HepG2 (cell line): ENCODE data around the gene PCGF3. TPM values are rescaled to one million over a fixed set of nuclear protein-coding genes. Genes with fewer than 3 reads are reported as not detected.

Source experiments
- ATAD3A ChIP-seq: sonication (generic); formaldehyde crosslinking; IDR thresholded peaks from 2 replicates; pipeline ENCODE4 v1.4.0; 2020; ENCODE audit warnings: missing genetic modification reagents
- CBX1 ChIP-seq: IDR thresholded peaks from one replicate; pipeline ENCODE4 v1.6.1; 2016; ENCODE audit warnings: antibody characterized with exemption, low read depth
- DRAP1 ChIP-seq: IDR thresholded peaks from 2 replicates; pipeline ENCODE4 v1.6.1; 2016; ENCODE audit warnings: missing genetic modification reagents, missing compliant biosample characterization
- GATAD2A ChIP-seq: IDR thresholded peaks from 2 replicates; pipeline ENCODE4 v1.6.1; 2016
- HDAC1 ChIP-seq: sonication (generic); formaldehyde crosslinking; IDR thresholded peaks from 2 replicates; pipeline ENCODE4 v1.5.1; 2020; ENCODE audit warnings: mild to moderate bottlenecking, missing genetic modification reagents
- MED1 ChIP-seq: sonication (generic); formaldehyde crosslinking; IDR thresholded peaks from 2 replicates; pipeline ENCODE4 v1.4.0; 2020; ENCODE audit warnings: missing genetic modification reagents
- MTA3 ChIP-seq: sonication (generic); formaldehyde crosslinking; IDR thresholded peaks from 2 replicates; pipeline ENCODE4 v1.4.0; 2020; ENCODE audit warnings: missing genetic modification reagents
- PBX2 ChIP-seq: IDR thresholded peaks from 2 replicates; pipeline ENCODE4 v1.6.1; 2016; ENCODE audit warnings: control low read depth
- RCOR2 ChIP-seq: IDR thresholded peaks from 2 replicates; pipeline ENCODE4 v1.6.1; 2016; ENCODE audit warnings: missing biosample characterization, missing genetic modification reagents
- SPEN ChIP-seq: sonication (generic); formaldehyde crosslinking; IDR thresholded peaks from 2 replicates; pipeline ENCODE4 v1.5.1; 2020; ENCODE audit warnings: low read depth, mild to moderate bottlenecking, missing genetic modification reagents
- STAG1 ChIP-seq: sonication (generic); formaldehyde crosslinking; IDR thresholded peaks from 2 replicates; pipeline ENCODE4 v1.4.0; 2020; ENCODE audit warnings: missing genetic modification reagents
- STAT6 ChIP-seq: sonication (generic); formaldehyde crosslinking; IDR thresholded peaks from 2 replicates; pipeline ENCODE4 v1.4.0; 2020; ENCODE audit warnings: missing genetic modification reagents, mild to moderate bottlenecking, borderline replicate concordance
- ZBTB44 ChIP-seq: sonication (generic); formaldehyde crosslinking; IDR thresholded peaks from 2 replicates; pipeline ENCODE4 v1.4.0; 2020; ENCODE audit warnings: missing genetic modification reagents
- ZNF563 ChIP-seq: sonication (generic); formaldehyde crosslinking; IDR thresholded peaks from 2 replicates; pipeline ENCODE4 v1.8.0; 2022; ENCODE audit warnings: mild to moderate bottlenecking, moderate library complexity, missing genetic modification reagents
- ZNF703 ChIP-seq: sonication (generic); formaldehyde crosslinking; IDR thresholded peaks from 2 replicates; pipeline ENCODE4 v1.5.1; 2020; ENCODE audit warnings: missing genetic modification reagents, mild to moderate bottlenecking, moderate library complexity, borderline replicate concordance
- ZNF75D ChIP-seq: sonication (generic); formaldehyde crosslinking; IDR thresholded peaks from 2 replicates; pipeline ENCODE4 v1.8.1; 2023; ENCODE audit warnings: missing genetic modification reagents, mild to moderate bottlenecking, borderline replicate concordance
- ZSCAN31 ChIP-seq: sonication (generic); formaldehyde crosslinking; IDR thresholded peaks from 2 replicates; pipeline ENCODE4 v1.5.0; 2020; ENCODE audit warnings: low read depth, mild to moderate bottlenecking, missing genetic modification reagents
- polyA plus RNA-seq, 8 experiments: library from polyadenylated mRNA; depleted of rRNA in 3 of 8; stranded (reverse) in 7 of 8; unstranded in 1 of 8; fragments of >200 nt; fragmentation: Illumina TruSeq in 4 of 8; extraction: Trizol in 4 of 8; gene quantifications; 2 replicates each; pipeline versions ENCODE4 v1.2.1 to v1.2.3, GENCODE V29; 2011 to 2016; ENCODE audit warnings: low read depth in 4 of 8, missing spikeins in 1 of 8, mixed read lengths in 1 of 8; ENCODE audit not compliant: insufficient read depth in 1 of 8
- total RNA-seq, 5 experiments: library from RNA; depleted of rRNA; stranded (reverse); fragments of >200 nt; fragmentation: Illumina TruSeq; extraction: Trizol; gene quantifications; 2 replicates each; pipeline ENCODE4 v1.2.3, GENCODE V29; 2016; ENCODE audit warnings: low read depth in 1 of 5
- TF ChIP-seq, protein P1 (sequence below): sonication (generic); formaldehyde crosslinking; IDR thresholded peaks from 2 replicates; pipeline ENCODE4 v1.9.0; 2021; ENCODE audit warnings: missing genetic modification reagents, borderline replicate concordance
- TF ChIP-seq, protein P2 (sequence below): sonication (generic); formaldehyde crosslinking; IDR thresholded peaks from 2 replicates; pipeline ENCODE4 v1.4.0; 2020; ENCODE audit warnings: mild to moderate bottlenecking, missing genetic modification reagents

The PCGF3 gene
- total and polyA plus RNA-seq, 2 of the 13 experiments (the other 11 are each of a cell fraction or from before 2014, with no cell fraction given) = 28.6 to 66.2 TPM

- TF ChIP-seq, protein P1, sequence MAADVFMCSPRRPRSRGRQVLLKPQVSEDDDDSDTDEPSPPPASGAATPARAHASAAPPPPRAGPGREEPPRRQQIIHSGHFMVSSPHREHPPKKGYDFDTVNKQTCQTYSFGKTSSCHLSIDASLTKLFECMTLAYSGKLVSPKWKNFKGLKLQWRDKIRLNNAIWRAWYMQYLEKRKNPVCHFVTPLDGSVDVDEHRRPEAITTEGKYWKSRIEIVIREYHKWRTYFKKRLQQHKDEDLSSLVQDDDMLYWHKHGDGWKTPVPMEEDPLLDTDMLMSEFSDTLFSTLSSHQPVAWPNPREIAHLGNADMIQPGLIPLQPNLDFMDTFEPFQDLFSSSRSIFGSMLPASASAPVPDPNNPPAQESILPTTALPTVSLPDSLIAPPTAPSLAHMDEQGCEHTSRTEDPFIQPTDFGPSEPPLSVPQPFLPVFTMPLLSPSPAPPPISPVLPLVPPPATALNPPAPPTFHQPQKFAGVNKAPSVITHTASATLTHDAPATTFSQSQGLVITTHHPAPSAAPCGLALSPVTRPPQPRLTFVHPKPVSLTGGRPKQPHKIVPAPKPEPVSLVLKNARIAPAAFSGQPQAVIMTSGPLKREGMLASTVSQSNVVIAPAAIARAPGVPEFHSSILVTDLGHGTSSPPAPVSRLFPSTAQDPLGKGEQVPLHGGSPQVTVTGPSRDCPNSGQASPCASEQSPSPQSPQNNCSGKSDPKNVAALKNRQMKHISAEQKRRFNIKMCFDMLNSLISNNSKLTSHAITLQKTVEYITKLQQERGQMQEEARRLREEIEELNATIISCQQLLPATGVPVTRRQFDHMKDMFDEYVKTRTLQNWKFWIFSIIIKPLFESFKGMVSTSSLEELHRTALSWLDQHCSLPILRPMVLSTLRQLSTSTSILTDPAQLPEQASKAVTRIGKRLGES (CRISPR knock-in tag) = no peak
- TF ChIP-seq MED1 (0 out of 2 replicates have a peak, but pooled peaks have one; percentile 14), ZNF703 (no peak), ZNF563 (CRISPR knock-in tag) (no peak), ZNF75D (CRISPR knock-in tag) (no peak), HDAC1 (CRISPR knock-in tag) (peak; percentile 47; the same call in 1 of the 2 replicates), ZSCAN31 (no peak), STAT6 (CRISPR knock-in tag) (no peak), SPEN (peak; percentile 40; the same call in 1 of the 2 replicates), ATAD3A (CRISPR knock-in tag) (no peak), PBX2 (CRISPR knock-in tag) (no peak), STAG1 (CRISPR knock-in tag) (peak; percentile 83), DRAP1 (CRISPR knock-in tag) (no peak), GATAD2A (no peak), ZBTB44 (CRISPR knock-in tag) (no peak), RCOR2 (CRISPR knock-in tag) (no peak), CBX1 (no peak), MTA3 (CRISPR knock-in tag) (no peak)
- TF ChIP-seq, protein P2, sequence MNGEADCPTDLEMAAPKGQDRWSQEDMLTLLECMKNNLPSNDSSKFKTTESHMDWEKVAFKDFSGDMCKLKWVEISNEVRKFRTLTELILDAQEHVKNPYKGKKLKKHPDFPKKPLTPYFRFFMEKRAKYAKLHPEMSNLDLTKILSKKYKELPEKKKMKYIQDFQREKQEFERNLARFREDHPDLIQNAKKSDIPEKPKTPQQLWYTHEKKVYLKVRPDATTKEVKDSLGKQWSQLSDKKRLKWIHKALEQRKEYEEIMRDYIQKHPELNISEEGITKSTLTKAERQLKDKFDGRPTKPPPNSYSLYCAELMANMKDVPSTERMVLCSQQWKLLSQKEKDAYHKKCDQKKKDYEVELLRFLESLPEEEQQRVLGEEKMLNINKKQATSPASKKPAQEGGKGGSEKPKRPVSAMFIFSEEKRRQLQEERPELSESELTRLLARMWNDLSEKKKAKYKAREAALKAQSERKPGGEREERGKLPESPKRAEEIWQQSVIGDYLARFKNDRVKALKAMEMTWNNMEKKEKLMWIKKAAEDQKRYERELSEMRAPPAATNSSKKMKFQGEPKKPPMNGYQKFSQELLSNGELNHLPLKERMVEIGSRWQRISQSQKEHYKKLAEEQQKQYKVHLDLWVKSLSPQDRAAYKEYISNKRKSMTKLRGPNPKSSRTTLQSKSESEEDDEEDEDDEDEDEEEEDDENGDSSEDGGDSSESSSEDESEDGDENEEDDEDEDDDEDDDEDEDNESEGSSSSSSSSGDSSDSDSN (CRISPR knock-in tag) = 0 out of 2 replicates have a peak, but pooled peaks have one; percentile 38
These were observed 4.9 kb upstream of the PCGF3 start (continued) for GRCh38 chr4:700587-701264.
